IPS-NIHi7 (cell line): ENCODE data around the gene OPCML.

Source experiments
- DNase-seq: peaks from one replicate; pipeline ENCODE4 v3.0.0; 2012; ENCODE audit warnings: mixed read lengths; ENCODE audit errors: extremely low spot score

Gene OPCML

DNA sequence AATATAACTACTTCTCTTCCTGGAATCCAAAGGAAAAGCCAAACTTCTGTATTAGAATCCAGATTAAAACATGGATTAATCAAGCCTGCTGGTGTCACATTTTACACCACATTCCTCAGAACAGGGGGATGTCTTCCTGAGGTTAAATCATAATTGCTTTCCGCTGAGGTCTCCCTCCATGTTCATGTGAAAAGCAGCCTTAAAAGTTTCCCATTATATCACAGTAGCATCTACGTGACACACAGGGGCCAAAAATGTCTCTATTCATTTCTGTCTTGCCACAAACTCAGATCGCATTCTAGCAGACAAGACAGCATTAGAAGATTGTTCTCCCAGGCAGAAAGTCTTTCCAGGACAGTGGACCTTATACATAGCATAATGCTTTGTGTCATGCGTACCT lies 788.7 kb downstream of the OPCML start:
- no peak for DNase-seq

DNA sequence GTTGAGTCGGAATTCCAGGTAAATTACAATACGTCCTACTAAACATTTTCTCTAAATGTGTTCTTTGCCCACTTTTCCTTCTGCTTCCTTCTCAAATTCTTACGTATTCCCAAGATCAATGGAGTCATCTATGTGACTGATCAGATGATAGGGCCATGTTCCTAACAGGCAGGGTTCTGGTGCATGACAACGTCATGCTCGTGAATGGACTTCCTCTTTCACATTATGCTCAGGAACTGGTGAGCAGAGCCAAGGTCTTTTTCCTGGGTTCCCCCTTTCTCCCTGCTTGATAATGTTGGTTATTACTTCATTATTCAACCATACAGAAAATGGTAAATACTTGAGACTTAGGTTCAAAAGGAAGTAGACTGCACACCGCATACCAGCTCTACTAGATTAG lies 789.4 kb downstream of the OPCML start:
- DNase-seq = no peak

DNA sequence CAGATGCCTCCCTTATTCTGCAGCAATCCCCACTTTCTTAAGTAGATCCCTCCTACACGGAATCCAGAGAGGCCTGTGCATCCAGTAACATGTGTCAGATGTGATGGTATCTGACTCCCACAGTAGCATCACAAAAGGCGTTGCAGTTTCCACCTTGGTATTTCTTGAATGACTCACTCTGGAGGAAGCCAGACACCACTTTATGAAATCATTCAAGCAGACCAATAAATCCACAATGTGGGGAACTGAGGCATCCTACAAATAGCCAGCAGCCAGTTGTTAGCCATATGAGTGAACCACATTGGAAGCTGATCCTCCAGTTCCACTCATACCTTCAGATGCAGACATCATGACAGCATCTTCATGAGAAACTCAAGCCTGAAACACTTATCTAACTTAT lies 798.1 kb downstream of the OPCML start:
- no peak for DNase-seq

DNA sequence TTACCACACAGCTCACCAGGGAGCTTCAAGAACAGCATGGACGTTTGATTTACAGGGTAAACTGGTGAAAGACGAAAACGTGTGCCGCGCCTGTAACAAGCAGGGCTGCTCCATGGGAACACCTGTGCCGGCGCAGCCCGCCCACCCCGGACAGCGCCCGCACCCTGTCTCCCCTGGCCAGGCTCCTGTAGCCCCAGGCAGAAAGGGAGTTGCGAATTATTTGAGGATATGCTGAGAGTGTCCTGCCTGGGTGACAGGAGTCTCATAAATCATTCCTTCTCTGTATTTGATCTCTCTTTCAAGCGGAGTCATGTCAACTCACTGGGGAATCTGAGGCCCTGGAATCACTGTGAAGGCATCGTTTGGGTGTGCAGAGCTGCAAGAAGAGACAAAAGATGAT lies 804.3 kb downstream of the OPCML start:
- no peak for DNase-seq

DNA sequence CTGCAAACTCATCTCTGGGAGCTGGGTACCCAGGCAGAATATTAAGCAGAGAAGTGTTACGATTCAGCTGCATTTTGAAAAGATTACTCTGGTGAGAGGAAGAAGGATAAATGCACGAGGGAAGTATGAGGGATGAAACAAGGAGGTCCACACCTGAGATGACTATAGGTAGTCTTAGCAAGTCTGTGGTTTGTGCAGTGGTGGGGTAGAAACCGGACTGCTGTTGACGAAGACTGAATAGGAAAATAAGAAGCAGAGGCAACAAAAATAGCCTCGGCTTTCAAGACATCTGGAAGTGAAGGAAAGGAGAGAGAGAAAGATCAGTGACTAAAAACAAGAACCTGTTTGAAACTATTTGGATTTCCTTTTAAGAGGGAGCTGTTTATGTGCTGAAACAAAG lies 810.8 kb downstream of the OPCML start:
- DNase-seq = no peak

DNA sequence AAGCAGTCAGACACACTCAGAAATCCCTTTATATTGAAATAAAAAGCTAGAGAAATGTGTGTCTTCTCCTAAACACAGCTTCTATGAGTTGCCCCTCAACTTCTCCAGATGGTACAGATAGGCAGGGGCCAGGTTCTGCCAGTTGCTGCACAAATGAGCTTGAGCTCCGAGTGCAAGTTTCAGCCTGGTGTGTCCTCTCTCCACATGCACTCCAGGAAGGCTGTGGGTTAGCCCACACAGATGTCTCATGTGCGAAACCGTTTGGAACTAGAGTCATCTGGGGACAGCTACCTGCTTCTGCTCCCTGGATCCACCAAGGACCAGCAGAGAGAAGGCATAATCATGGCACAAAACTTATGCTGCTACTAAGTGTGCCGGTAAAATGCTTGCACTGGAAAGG lies 812.6 kb downstream of the OPCML start:
- no peak for DNase-seq

DNA sequence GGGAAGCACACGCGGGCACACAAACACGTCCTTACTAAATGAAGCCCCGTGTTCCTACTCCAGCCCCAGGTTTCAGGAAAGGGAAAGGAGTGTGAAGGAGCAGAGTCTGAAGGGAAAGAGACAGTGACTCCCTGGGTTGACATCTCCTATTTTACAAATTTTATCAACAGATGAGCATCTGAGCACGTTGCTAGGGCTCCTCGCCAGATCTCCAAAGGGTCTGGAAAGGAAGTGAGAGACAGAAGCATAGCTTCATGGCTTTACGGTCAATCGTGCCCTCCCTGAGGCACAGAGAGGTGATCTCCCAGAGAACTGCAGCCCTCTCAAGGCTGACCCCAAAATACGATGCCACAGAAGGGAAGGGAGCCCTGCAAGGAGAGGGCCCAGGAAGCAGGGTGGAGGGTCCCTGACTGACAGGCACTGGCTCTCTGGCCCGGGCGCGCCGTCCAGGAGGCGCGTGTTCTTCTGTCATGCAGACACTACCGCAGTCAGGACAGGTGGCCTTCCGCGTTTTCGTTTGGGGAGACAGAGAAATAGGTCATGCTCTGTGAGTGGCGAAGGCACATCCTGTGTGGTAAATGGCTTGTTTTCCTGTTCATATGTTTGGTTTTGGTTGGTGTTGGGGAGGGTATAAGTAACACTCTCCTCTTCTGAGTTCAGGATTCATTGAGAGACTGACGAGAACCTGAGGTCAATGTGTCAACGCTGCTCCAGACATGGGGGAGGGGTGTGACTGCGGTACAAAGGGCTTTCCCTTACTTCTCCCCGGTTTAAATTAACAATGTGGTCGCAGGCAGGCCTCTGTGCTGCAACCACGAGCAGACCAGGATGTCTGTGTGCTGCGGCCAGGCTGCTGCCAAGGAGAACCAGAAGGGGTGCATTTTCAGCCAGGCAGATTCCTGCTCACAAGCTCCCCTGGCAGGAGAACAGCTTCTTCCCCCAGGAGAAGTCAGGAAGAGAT lies 813.3 kb downstream of the OPCML start:
- DNase-seq = no peak

DNA sequence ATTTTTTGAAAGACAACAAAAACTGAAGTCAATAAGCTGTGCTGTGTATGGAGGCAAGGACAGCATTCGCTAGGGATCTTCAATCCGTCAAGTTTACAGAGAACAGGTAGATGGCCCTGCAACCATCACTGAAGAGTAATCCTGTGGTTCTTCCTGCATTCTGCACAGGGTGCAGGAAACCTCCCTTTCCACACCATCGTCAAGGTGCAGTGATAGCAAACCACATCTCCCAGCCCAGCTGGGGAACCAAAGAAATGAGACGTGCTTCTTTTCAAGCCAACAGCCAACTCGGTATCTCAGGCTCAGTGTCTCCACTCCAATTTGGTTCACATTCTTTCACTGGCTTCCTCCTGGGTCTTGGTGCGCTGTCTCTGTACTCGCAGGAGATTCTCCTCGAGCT lies 814.5 kb downstream of the OPCML start:
- DNase-seq = no peak

DNA sequence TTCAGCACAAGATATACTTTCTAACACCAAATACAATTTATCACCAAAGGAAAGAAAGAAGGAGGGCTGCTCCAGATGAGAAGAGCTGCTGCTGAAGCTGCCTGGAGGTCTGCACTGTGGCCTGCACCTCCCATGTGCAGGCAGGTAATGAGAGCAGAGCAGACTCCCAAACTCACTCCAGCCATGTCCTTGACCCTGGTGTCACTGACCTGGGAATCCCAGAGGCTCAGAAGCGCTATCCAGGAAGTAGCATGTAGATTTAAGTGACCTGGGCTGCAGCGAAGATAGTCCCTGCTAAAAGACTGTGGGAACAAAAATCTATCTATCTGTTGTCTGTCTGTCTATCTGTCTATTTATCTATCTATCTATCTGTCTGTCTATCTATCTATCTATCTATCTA lies 816.3 kb downstream of the OPCML start:
- DNase-seq = no peak

DNA sequence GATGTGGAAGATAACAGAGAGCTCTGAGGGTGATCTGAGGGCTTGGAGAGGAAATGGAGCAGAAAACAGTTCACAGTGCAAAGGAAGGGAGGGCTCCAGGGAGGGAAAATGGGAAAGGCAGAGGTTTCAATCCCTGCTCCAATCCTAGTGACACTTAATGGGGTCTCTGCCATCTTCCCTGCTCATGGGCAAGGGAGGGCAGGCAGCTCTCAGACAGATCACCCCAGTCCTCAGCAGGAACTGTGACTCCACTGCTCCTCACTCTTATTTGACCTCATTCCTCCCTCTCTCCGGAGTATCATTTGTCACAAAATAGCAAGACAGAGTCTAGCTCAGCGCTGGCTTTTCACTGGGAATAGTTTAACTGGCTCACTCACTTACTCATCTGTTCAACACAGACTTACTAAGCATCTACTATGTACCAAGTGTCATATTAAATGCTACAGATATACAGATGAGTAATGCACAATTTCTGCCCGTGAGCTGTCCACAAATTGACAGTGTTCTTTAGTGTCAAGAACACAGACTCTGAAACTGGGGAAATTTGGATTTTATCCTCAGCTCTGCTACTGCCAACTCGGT lies 817.4 kb downstream of the OPCML start:
- DNase-seq = no peak

DNA sequence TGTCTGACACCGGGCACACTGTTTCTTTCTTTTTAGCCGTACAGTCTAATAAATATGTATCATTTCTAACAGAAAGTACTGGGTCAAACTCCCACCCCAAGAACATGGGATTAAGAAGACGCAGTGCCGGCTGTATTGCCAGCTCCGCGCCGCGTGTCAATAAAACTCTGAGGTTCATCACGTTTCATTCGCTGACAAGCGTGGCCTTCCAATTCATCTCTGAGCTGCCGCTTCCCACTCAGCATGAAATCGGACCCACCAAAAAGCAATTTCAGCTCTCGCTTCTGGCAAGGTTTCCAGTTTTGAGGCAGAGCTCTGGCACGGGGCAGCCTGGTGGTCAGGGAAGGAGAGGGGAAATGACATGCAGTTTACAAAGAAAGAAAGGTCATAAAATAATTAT lies 819.8 kb downstream of the OPCML start:
- DNase-seq = no peak

DNA sequence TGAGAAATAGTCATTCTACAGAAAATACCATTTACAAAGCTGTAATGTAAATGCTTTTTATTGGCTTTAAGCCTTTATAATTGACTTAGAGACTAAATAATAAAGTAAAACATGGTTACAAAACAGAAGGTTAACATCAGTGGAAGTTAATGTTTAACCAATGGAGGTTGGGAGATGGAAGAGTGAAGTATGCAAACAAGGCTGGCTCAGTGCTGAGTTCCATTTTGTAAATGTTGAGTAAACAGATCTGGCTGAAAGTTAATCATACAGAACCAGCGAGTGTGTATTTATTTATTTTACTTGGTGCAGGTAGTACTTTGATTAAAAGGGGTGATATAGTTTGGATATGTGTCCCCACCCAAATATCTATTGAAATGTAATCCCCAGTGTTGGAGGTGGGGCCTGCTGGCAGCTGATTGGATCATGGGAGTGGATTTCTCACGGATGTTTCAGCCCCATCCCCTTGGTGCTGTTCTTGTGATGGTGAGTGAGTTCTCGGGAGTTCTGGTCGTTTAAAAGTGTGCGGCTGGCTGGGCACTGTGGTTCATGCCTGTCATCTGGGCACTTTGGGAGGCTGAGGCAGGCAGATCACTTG lies 827.4 kb downstream of the OPCML start:
- no peak for DNase-seq

DNA sequence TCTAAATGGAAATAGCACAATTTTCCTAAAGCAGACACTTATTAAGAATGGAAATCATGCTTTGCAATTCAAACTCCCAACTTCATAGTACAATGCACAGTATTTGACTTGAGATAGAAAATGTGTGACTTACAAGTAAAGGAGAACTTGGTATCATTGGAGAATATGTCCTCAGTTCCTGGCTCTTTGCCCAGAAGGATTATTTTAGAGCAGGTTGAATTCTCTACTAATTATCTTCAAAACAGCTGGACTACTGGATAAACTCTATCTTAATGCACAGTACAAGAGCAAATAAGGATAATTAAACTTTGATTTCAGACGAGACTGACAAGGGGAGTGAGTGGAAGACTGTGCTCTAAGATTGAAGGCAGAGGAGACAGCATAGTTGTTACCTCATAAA lies 839.4 kb downstream of the OPCML start:
- no peak for DNase-seq

DNA sequence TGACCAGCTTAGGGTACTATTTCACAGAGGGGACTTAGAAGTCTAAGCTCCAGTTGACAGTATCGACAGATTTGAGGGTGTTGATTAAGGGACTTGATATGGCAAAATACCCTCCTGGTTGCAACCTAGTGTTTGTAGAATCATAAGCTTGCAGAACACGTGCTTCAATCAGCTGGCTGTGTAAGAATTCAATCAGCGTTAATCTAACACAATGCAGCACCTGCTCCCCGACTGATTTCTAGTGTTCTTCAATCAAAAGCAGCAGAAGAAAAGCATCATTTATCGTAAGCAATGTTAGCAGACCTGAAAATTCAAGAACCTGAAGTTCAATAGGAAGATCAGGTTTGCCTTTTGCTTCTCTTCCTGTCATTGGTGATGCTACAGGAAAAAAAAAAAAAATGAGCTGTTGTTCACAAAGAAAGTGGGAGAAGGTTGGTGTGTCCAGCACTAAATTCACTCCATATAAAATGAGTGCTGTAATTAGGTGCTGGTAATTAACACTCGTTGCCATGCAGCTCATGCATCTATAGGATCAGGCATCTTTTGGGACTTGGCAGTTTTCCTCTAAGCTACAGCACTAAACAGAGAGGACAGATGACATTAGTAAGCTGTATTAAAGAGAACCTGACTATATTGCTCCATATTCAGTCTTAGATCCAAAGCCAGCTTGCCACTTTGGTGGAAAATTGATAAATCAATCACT lies 840.3 kb downstream of the OPCML start:
- DNase-seq = no peak

DNA sequence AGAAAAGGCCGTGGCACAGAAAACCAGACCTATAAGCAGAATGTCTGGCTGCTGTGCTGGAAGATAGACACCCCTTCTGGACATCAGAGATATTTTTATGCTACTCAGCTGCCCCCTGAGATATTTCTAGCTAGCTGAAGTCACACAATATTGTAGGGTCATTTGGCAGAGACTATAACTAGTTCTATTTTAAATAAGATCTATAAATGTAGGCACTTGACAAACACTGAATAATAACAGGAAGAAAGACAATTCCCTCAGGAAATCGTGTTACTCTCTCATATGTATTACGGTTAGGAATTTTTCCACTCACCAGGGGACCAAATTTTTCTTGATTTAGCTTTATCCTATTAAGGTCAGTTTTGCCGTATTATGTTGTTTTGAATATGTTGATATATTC lies 845.4 kb downstream of the OPCML start:
- DNase-seq = no peak

DNA sequence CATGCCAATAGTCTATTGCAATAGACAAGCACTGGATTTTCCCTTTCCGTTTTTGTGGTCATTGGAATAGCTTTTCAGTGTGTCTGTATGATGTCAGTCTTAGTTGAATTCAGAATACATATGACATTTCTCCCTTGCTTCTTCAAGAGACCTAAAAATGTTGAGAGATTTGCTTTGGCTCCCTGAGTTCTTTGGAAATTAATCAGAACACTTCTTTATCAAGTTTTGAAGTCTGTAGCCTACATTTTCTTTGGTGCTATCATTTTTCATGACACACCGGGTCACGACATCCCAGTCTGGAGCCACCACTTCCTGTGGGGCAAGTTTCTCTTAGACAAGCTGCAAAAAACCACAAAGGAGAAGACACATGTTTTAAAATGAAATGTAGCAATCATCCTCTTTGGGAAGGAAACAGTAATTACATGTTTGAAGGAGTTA lies 847.1 kb downstream of the OPCML start:
- DNase-seq = no peak

DNA sequence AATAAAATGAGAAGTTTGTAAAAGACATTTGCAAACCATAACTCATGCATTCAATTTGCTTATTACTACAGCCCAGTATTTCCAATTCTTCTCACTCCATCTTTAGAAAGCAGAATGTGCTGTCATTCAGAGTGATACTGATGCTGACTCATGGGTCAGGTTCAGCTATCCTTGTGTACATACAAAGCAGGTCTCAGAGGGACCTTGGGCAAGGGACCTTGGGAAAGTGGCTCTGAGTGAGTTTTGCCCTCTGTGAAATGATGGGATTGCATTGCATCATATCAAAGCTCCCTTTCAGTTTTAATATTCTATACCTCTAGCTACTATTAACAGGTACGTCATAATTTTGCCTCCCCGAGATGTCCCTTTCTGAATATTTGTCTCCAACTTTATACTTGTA lies 848.7 kb downstream of the OPCML start:
- DNase-seq = no peak

DNA sequence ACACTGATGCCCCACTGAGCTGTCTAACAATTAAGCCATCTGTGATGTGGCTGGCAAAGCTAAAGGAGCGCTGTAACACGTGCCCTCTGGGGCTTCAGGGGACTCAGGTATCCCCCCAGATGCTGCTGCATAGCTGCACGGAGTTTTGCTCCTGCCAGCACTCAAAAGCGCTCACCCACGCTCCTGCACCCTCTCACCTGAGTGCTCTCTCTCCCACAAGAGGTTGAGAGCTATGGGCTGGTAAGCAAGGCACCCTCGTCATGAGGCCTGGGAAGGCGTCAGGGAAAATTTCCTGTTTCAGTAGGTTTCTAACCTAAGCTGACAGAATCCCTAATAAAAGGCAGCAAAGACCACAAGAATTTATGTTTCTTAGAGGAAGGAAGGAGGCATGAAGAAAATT lies 850.3 kb downstream of the OPCML start:
- DNase-seq = no peak

DNA sequence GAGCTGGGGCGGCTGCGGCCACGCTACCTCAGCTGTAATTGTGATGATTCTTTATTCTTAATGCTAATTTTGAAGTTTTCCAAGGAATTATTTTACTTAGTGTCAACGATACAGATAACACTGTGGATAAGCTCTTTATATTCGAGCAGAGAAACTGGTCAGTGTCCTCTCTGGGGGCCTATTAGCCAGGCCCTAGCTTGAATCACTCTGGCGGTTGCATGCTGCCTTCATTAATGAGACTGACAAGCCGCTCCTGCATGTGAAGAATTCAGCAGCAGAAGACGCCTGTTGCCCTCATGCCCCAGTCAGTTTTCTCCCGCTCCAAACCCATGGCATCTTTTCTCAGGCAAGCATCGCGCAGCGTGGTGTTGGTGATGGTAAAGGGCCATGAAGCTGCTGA lies 851.7 kb downstream of the OPCML start:
- DNase-seq = no peak

DNA sequence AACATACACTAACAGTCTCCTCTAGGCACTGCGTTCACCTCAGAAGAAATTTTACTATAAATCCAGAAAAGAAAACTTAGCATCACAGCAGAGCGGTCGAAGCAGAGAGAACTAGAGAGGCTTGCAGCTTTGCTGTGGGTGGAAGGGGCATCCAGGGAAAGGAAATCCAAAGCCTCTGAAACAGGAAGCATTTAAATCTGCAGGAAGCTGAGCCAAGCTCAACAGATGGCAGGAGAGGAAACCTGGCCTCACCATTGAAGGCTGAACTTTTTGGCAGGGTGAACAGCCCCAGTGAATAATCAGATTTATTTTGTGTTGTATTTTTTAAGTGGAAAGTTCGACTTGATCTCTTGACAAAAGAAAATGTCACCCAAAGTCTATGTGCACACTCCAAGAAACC lies 858.1 kb downstream of the OPCML start:
- no peak for DNase-seq

DNA sequence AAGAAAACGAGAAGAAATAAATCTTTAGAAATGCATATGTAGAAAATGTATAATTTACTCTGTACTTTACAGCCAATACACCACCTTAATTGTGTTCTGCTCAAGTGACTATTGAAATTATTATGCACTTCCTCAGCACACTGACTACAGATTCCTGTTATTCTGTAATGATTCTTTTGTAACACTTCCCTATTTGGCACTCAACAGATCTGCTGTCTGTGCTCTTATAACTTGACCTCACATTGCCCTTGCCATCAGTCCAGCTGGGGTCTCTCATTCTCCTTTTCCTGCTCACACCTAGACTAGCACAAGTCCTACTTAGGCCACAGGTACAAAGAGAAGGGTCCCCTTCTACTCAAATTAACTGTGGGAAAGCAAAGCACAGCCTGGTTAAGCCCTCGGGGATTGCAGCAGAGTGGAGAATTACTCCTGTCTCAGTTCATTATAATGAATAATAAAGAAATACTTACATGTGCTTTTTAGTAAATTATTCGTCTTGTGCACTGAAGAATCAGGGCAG lies 860.4 kb downstream of the OPCML start:
- DNase-seq = no peak
